Adrenal gland (tissue), 12 donors: ENCODE results near the gene DGKH. TPM values are rescaled to one million over a fixed set of nuclear protein-coding genes. Genes with fewer than 3 reads are reported as not detected.
"Not testable (repeated sequence)": the region's sequence is repeated elsewhere in the genome, so short reads cannot be mapped to it uniquely, and the experiment has no call there.

ENCODE experiments used
- DNase-seq, 7 donors: peaks; one replicate each; pipeline ENCODE4 v3.0.0-alpha.2; 2019 to 2020
- H3K27ac ChIP-seq, 5 donors: fragments of 200-600 bp; sonication (generic) in 4 of 5; 1 replicate in 3 of 5; 2 replicates in 2 of 5; pipeline versions ENCODE4 v1.5.1 to v1.8.0; 2016 to 2020; ENCODE audit warnings: mild to moderate bottlenecking in 1 of 5
- H3K27me3 ChIP-seq: fragments of 200-600 bp; 2 replicates; pipeline ENCODE4 v1.8.0; 2021
- H3K36me3 ChIP-seq, 2 donors: fragments of 200-600 bp; replicated peaks in 1 of 2; 1 replicate in 1 of 2; 2 replicates in 1 of 2; pipeline versions ENCODE4 v1.5.1 to v1.8.0; 2018 to 2022
- H3K4me1 ChIP-seq, 2 donors: fragments of 200-600 bp; replicated peaks in 1 of 2; 1 replicate in 1 of 2; 2 replicates in 1 of 2; pipeline versions ENCODE4 v1.5.1 to v1.8.0; 2018 to 2021
- H3K4me3 ChIP-seq, 4 donors: fragments of 200-600 bp; sonication (generic) in 3 of 4; one replicate each; pipeline ENCODE4 v1.5.1; 2016 to 2018
- H3K9me3 ChIP-seq, 3 donors: fragments of 200-600 bp; sonication (generic) in 1 of 3; replicated peaks in 1 of 3; 1 replicate in 2 of 3; 2 replicates in 1 of 3; pipeline versions ENCODE4 v1.5.1 to v1.8.0; 2016 to 2021
- POLR2A ChIP-seq, 2 donors: fragments of 450-650 bp; IDR thresholded peaks; one replicate each; pipeline ENCODE4 v1.6.1; 2017; ENCODE audit warnings: antibody characterized with exemption in 2 of 2, mild to moderate bottlenecking in 2 of 2, moderate library complexity in 1 of 2
- WGBS, 4 donors: extraction: QIAGEN DNeasy Blood & Tissue Kit in 2 of 4; methylation state at CpG; one replicate each; pipeline versions ENCODE4 v1.1.5 to v1.1.7; 2013 to 2017; 5-methylcytosine and 5-hydroxymethylcytosine counted together
- intact Hi-C, 2 donors: fragments of 100-400 bp; cut with DNase I; formaldehyde crosslinking; loops; one replicate each; pipeline versions ENCODE4 v1.14.1 to v1.15.0; 2022 to 2023
- polyA plus RNA-seq, 3 donors: library from polyadenylated mRNA; stranded (reverse); fragments of 200-250 nt in 2 of 3; fragments of 350-450 nt in 1 of 3; fragmentation: Illumina TruSeq in 1 of 3; extraction: RNeasy Lipid Tissue Mini Kit (QIAGEN cat#74804) in 1 of 3; gene quantifications; one replicate each; pipeline ENCODE4 v1.2.3, GENCODE V29; 2013 to 2014
- total RNA-seq, 9 donors: library from RNA; depleted of rRNA in 4 of 9; stranded (reverse); fragments of >200 nt in 4 of 9; fragments of 120-200 nt in 1 of 9; fragmentation: NEBNext Ultra II Directional in 1 of 9; extraction: Animal tissue kit (Norgen Biotek cat#: 25700) in 1 of 9; gene quantifications; one replicate each; pipeline versions ENCODE4 v1.1.0 to v1.2.4, GENCODE V29; 2013 to 2023
- TF ChIP-seq, protein P1 (sequence below), 6 experiments: fragments of 450-650 bp in 4 of 6; fragments of 200-600 bp in 2 of 6; sonication (generic) in 1 of 6; IDR thresholded peaks; 1 replicate in 5 of 6; 2 replicates in 1 of 6; pipeline versions ENCODE4 v1.5.1 to v1.8.0; 2016 to 2021; ENCODE audit warnings: antibody characterized with exemption in 6 of 6, mild to moderate bottlenecking in 2 of 6, moderate library complexity in 1 of 6
- donor health status: healthy with polysubstance abuse.
- donor health status: Bipolar disorder and iron deficiency.
- donor health status: DM: yes; HTN: yes; CAD: no.
- donor health status: DM: no; HTN: no; CAD: no.
- donor health status: DM: no; HTN: no; CAD: no.
- donor health status: DM: yes; HTN: yes; CAD: no.

DGKH gene
- total and polyA plus RNA-seq, 12 donors = 0.81 to 7.1 (median 3.6) TPM

DNA sequence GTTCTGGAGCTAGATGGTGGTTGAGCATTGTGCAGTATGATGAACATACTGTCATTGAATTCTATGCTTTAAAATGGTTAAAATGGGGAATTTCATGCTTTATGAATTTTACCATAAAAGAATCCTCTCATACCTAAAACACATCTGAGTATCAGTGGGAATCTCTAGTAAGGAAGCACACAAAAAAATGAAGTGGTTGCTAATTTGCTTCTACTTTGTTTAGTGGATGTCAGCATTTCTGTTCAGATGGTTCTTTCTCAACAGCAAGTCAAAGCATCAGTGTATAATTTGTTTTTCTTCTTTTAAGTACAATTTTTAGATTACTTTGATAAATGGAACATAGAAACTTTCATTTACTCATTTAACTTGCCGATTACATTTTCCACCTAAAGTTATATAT lies 171.4 kb downstream of the DGKH start:
- Histone ChIP-seq H3K9me3 (no peaks in the 10 kb centered on the region), H3K36me3 (no peaks in the 10 kb centered on the region), H3K4me3 (no peak overlapping the region), H3K27ac (no peak overlapping the region), H3K27me3 (no peaks in the 10 kb centered on the region), H3K4me1 (peaks cover 0 to 5% of the 10 kb centered on the region in 2 donors)
- WGBS, 4 donors = 92 to 100% (median 98%) methylated on average over 1 of the region's 1 CpG
- TF ChIP-seq, protein P1, sequence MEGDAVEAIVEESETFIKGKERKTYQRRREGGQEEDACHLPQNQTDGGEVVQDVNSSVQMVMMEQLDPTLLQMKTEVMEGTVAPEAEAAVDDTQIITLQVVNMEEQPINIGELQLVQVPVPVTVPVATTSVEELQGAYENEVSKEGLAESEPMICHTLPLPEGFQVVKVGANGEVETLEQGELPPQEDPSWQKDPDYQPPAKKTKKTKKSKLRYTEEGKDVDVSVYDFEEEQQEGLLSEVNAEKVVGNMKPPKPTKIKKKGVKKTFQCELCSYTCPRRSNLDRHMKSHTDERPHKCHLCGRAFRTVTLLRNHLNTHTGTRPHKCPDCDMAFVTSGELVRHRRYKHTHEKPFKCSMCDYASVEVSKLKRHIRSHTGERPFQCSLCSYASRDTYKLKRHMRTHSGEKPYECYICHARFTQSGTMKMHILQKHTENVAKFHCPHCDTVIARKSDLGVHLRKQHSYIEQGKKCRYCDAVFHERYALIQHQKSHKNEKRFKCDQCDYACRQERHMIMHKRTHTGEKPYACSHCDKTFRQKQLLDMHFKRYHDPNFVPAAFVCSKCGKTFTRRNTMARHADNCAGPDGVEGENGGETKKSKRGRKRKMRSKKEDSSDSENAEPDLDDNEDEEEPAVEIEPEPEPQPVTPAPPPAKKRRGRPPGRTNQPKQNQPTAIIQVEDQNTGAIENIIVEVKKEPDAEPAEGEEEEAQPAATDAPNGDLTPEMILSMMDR (IDR thresholded peaks at IDR 0.05) = no peak
- TF ChIP-seq POLR2A (IDR thresholded peaks at IDR 0.05) = no peak
- intact Hi-C loops = no loop called here
- DNase-seq = no peak

DNA sequence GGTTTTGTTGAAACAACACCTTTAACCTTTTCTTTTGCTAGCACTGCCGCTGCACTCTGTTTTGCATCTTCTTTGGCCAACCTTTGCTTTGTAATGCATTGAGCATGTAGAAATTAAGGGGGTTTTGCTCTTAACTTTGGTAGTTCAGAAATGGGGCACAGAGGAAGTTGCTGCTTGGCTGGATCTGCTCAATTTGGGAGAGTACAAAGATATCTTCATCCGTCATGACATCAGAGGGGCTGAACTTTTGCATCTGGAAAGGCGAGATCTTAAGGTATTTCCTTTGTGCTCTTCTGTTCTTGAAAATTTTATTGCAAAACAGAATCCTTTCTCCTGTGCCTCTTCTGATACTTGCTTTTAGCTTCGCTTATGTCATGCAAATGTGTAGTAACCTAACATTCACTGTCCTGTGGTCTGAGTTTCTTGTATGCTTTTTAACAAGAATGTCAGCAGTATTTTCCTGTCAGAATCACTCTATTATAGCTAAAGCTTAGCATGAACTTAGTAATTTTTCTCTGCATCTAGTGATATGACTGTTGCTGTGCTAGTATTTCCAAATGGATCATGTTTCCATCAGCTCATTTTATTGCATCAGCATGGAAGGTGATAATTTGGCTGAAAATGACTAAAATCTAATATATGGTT lies 172.8 kb downstream of the DGKH start:
- no peak overlapping the region for H3K4me3 ChIP-seq
- intact Hi-C loops = no loop called here
- 75 to 95% (median 92%) methylated on average over 4 of the region's 4 CpGs for WGBS, 4 donors
- H3K27me3 ChIP-seq = no peaks in the 10 kb centered on the region
- H3K4me1 ChIP-seq = peaks cover 0 to 5% of the 10 kb centered on the region in 2 donors
- no peaks in the 10 kb centered on the region for H3K36me3 ChIP-seq
- DNase-seq = no peak
- H3K27ac ChIP-seq = no peak overlapping the region
- no peaks in the 10 kb centered on the region for H3K9me3 ChIP-seq
- no peak for TF ChIP-seq POLR2A (IDR thresholded peaks at IDR 0.05)
- TF ChIP-seq, protein P1 (IDR thresholded peaks at IDR 0.05) = no peak

DNA sequence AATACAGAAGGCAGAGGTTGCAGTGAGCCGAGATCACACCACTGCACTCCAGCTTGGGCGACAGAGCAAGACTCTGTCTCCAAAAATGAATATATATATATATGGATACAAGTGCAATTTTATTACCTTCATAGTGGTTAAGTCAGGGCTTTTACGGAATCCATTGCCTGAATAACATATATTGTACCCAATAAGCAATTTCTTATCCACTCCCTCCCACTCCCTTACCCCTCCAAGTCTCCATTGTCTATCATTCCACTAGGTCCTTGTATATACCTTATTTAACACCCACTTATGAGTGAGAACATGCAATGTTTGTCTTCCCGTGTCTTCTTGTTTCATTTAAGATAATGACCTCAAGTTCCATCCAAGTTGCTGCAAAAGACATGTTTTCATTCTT lies 175.2 kb downstream of the DGKH start:
- Histone ChIP-seq H3K27ac (no peak overlapping the region), H3K9me3 (no peaks in the 10 kb centered on the region), H3K27me3 (no peaks in the 10 kb centered on the region), H3K4me3 (no peak overlapping the region), H3K4me1 (no peaks in the 10 kb centered on the region), H3K36me3 (no peaks in the 10 kb centered on the region)
- TF ChIP-seq, protein P1 (IDR thresholded peaks at IDR 0.05) = no peak
- TF ChIP-seq POLR2A (IDR thresholded peaks at IDR 0.05) = no peak
- WGBS, 4 donors = 90 to 98% (median 96%) methylated on average over 4 of the region's 4 CpGs
- intact Hi-C loops = no loop called here
- DNase-seq = no peak

DNA sequence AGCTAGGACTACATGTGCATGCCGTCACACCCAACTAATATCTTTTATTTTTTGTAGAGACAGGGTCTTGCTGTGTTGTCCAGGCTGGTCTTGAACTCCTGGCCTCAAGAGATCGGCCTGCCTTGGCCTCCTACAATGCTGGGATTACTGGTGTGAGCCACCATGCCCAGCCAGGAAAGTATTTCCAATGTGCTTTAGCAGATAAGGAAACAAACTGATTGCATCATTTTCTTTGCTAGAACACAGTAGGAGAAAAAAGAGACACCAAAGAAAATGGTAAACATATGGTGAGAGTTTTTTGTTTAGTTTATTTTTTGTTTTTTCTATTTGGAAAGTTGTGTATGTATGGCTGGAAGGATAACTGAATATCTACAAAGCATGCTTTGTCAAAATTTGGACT lies 176.6 kb downstream of the DGKH start:
- 96 to 100% (median 100%) methylated on average over 2 of the region's 2 CpGs for WGBS, 4 donors
- Histone ChIP-seq H3K4me1 (no peaks in the 10 kb centered on the region), H3K27ac (no peak overlapping the region), H3K9me3 (no peaks in the 10 kb centered on the region), H3K4me3 (no peak overlapping the region), H3K36me3 (no peaks in the 10 kb centered on the region), H3K27me3 (no peaks in the 10 kb centered on the region)
- DNase-seq = no peak
- TF ChIP-seq, protein P1 (IDR thresholded peaks at IDR 0.05) = no peak
- TF ChIP-seq POLR2A (IDR thresholded peaks at IDR 0.05) = no peak
- intact Hi-C loops = no loop called here

DNA sequence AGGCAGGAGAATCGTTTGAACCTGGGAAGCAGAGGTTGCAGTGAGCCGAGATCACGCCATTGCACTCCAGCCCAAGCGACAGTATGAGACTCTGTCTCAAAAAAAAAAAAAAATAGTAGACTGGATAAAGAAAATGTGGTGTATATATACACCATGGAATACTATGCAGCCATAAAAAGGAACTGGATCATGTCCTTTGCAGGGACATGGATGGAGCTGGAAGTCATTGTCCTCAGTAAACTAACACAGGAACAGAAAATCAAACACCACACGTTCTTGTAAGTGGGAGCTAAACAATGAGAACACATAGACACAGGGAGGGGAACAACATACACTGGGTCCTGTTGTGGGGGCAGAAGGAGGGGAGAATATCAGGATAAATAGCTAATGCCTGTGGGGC lies 178.3 kb downstream of the DGKH start:
- H3K27ac ChIP-seq, H3K36me3 ChIP-seq, DNase-seq, H3K4me3 ChIP-seq, H3K9me3 ChIP-seq, H3K27me3 ChIP-seq, intact Hi-C loops, H3K4me1 ChIP-seq: not testable (repeated sequence)
- 95 to 99% (median 96%) methylated on average over 5 of the region's 5 CpGs for WGBS, 4 donors
